ENCODE data around the gene DAGLA.

GRCh38 chr11:61739413-61739812 is 59.2 kb downstream of the DAGLA start:
- TF ChIP-seq CTCF (IDR thresholded peaks at IDR 0.05) (no peak), POLR2A (IDR thresholded peaks at IDR 0.05) (no peak), POLR2AphosphoS5 (IDR thresholded peaks at IDR 0.05) (no peak)
